DND-41 (cell line): ENCODE data around the gene USB1.

Source experiments
- EZH2 ChIP-seq: IDR thresholded peaks from 3 replicates; pipeline ENCODE4 v1.6.1; 2012; ENCODE audit warnings: borderline replicate concordance, low read depth, mild to moderate bottlenecking, moderate library complexity, low read length, inconsistent platforms; ENCODE audit not compliant: severe bottlenecking
- TF ChIP-seq, protein P1 (sequence below): IDR thresholded peaks from 2 replicates; pipeline ENCODE4 v1.5.1; 2012; ENCODE audit warnings: borderline replicate concordance, low read length, moderate library complexity, mild to moderate bottlenecking; ENCODE audit not compliant: poor library complexity, severe bottlenecking; ENCODE audit errors: extremely low read depth

- TF ChIP-seq, protein P1, sequence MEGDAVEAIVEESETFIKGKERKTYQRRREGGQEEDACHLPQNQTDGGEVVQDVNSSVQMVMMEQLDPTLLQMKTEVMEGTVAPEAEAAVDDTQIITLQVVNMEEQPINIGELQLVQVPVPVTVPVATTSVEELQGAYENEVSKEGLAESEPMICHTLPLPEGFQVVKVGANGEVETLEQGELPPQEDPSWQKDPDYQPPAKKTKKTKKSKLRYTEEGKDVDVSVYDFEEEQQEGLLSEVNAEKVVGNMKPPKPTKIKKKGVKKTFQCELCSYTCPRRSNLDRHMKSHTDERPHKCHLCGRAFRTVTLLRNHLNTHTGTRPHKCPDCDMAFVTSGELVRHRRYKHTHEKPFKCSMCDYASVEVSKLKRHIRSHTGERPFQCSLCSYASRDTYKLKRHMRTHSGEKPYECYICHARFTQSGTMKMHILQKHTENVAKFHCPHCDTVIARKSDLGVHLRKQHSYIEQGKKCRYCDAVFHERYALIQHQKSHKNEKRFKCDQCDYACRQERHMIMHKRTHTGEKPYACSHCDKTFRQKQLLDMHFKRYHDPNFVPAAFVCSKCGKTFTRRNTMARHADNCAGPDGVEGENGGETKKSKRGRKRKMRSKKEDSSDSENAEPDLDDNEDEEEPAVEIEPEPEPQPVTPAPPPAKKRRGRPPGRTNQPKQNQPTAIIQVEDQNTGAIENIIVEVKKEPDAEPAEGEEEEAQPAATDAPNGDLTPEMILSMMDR = no peak
- no peak for TF ChIP-seq EZH2
Measured at GRCh38 chr16:57982385-57982784, 18.8 kb upstream of the USB1 start.
